ENCODE results near the gene ZNF473. TPM values are rescaled to one million over a fixed set of nuclear protein-coding genes. Genes with fewer than 3 reads are reported as not detected.

Gene ZNF473
- polyA plus RNA-seq, 1 donor (not counting 4 experiments of a cell fraction or from before 2014, with no cell fraction given) = 7.7 TPM

- no peaks in the 10 kb centered on the region for H3K4me1 ChIP-seq (ENCODE audit: control insufficient read depth, extremely low read depth, insufficient read depth, low read length)
- no peaks in the 10 kb centered on the region for H4K20me1 ChIP-seq (ENCODE audit: control insufficient read depth, extremely low read depth, insufficient read depth, low read length)
- H3K27ac ChIP-seq (ENCODE audit: control insufficient read depth, insufficient read depth, low read length) = no peak overlapping the region
- no peak overlapping the region for H3K4me2 ChIP-seq (ENCODE audit: control insufficient read depth, extremely low read depth, insufficient read depth, low read depth, low read length)
- peaks cover 43% of the 10 kb centered on the region for H3K9me3 ChIP-seq (ENCODE audit: control insufficient read depth, low read depth, low read length)
- DNase-seq (ENCODE audit: low read depth, low spot score) = no peak
- no peak for FAIRE-seq
- dilution Hi-C loops (cut with MboI; ENCODE audit: extremely low pct_ligation_motif_present, low sequenced_read_pairs) = no loop called here
- H3K79me2 ChIP-seq (ENCODE audit: control insufficient read depth, insufficient read depth, low read length) = no peaks in the 10 kb centered on the region
- H3K27me3 ChIP-seq (ENCODE audit: control insufficient read depth, extremely low read depth, insufficient read depth, low read length) = no peaks in the 10 kb centered on the region
- TF ChIP-seq EZH2 (IDR thresholded peaks at IDR 0.05; ENCODE audit: low read length) (no peak), CTCF (optimal IDR thresholded peaks at IDR 0.05 in 1 of 3, IDR thresholded peaks at IDR 0.05 in 1 of 3, conservative IDR thresholded peaks at IDR 0.05 in 1 of 3; ENCODE audit: extremely low read depth in 1 of 3, insufficient read depth in 2 of 3, low read length in 3 of 3) (no peak)
- peaks cover 53 to 63% of the 10 kb centered on the region in 2 experiments for H3K36me3 ChIP-seq (ENCODE audit: control insufficient read depth in 2 of 2, extremely low read depth in 1 of 2, insufficient read depth in 2 of 2, low read length in 2 of 2)
- no peak overlapping the region for H3K9ac ChIP-seq (ENCODE audit: control insufficient read depth, extremely low read depth, insufficient read depth, low read length)
- no peak overlapping the region for H3K4me3 ChIP-seq (ENCODE audit: control insufficient read depth in 2 of 3, extremely low read depth in 1 of 3, insufficient read depth in 2 of 3, low read depth in 1 of 3, low read length in 3 of 3)
- no peaks in the 10 kb centered on the region for H3K9me1 ChIP-seq (ENCODE audit: control insufficient read depth, extremely low read depth, insufficient read depth, low read length)
- no peak overlapping the region for H2AFZ ChIP-seq (ENCODE audit: control insufficient read depth, low read length)
Observed at GRCh38 chr19:50044922-50045321, 19.1 kb downstream of the ZNF473 start.

- Histone ChIP-seq H4K20me1 (ENCODE audit: control insufficient read depth, extremely low read depth, insufficient read depth, low read length) (no peaks in the 10 kb centered on the region), H3K79me2 (ENCODE audit: control insufficient read depth, insufficient read depth, low read length) (no peaks in the 10 kb centered on the region), H3K36me3 (ENCODE audit: control insufficient read depth in 2 of 2, extremely low read depth in 1 of 2, insufficient read depth in 2 of 2, low read length in 2 of 2) (peaks cover 36 to 50% of the 10 kb centered on the region in 2 experiments), H3K4me2 (ENCODE audit: control insufficient read depth, extremely low read depth, insufficient read depth, low read depth, low read length) (no peak overlapping the region), H3K27me3 (ENCODE audit: control insufficient read depth, extremely low read depth, insufficient read depth, low read length) (no peaks in the 10 kb centered on the region), H3K9me3 (ENCODE audit: control insufficient read depth, low read depth, low read length) (peaks cover 45% of the 10 kb centered on the region), H3K9ac (ENCODE audit: control insufficient read depth, extremely low read depth, insufficient read depth, low read length) (no peak overlapping the region), H2AFZ (ENCODE audit: control insufficient read depth, low read length) (no peak overlapping the region), H3K9me1 (ENCODE audit: control insufficient read depth, extremely low read depth, insufficient read depth, low read length) (no peaks in the 10 kb centered on the region), H3K4me3 (ENCODE audit: control insufficient read depth in 2 of 3, extremely low read depth in 1 of 3, insufficient read depth in 2 of 3, low read depth in 1 of 3, low read length in 3 of 3) (no peak overlapping the region), H3K27ac (ENCODE audit: control insufficient read depth, insufficient read depth, low read length) (no peak overlapping the region), H3K4me1 (ENCODE audit: control insufficient read depth, extremely low read depth, insufficient read depth, low read length) (peaks cover 3% of the 10 kb centered on the region)
- TF ChIP-seq EZH2 (IDR thresholded peaks at IDR 0.05; ENCODE audit: low read length) (no peak), CTCF (optimal IDR thresholded peaks at IDR 0.05 in 1 of 3, IDR thresholded peaks at IDR 0.05 in 1 of 3, conservative IDR thresholded peaks at IDR 0.05 in 1 of 3; ENCODE audit: extremely low read depth in 1 of 3, insufficient read depth in 2 of 3, low read length in 3 of 3) (peak; percentile 41 to 58 (median 50))
- no peak for DNase-seq (ENCODE audit: low read depth, low spot score)
- FAIRE-seq = no peak
- dilution Hi-C loops (cut with MboI; ENCODE audit: extremely low pct_ligation_motif_present, low sequenced_read_pairs) = no loop called here
Observed at GRCh38 chr19:50046649-50047503, 21.1 kb downstream of the ZNF473 start.

Measured in keratinocyte (primary cell).